ENCODE data around the gene SLITRK3.

SLITRK3 gene, protein sequence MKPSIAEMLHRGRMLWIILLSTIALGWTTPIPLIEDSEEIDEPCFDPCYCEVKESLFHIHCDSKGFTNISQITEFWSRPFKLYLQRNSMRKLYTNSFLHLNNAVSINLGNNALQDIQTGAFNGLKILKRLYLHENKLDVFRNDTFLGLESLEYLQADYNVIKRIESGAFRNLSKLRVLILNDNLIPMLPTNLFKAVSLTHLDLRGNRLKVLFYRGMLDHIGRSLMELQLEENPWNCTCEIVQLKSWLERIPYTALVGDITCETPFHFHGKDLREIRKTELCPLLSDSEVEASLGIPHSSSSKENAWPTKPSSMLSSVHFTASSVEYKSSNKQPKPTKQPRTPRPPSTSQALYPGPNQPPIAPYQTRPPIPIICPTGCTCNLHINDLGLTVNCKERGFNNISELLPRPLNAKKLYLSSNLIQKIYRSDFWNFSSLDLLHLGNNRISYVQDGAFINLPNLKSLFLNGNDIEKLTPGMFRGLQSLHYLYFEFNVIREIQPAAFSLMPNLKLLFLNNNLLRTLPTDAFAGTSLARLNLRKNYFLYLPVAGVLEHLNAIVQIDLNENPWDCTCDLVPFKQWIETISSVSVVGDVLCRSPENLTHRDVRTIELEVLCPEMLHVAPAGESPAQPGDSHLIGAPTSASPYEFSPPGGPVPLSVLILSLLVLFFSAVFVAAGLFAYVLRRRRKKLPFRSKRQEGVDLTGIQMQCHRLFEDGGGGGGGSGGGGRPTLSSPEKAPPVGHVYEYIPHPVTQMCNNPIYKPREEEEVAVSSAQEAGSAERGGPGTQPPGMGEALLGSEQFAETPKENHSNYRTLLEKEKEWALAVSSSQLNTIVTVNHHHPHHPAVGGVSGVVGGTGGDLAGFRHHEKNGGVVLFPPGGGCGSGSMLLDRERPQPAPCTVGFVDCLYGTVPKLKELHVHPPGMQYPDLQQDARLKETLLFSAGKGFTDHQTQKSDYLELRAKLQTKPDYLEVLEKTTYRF

DNA sequence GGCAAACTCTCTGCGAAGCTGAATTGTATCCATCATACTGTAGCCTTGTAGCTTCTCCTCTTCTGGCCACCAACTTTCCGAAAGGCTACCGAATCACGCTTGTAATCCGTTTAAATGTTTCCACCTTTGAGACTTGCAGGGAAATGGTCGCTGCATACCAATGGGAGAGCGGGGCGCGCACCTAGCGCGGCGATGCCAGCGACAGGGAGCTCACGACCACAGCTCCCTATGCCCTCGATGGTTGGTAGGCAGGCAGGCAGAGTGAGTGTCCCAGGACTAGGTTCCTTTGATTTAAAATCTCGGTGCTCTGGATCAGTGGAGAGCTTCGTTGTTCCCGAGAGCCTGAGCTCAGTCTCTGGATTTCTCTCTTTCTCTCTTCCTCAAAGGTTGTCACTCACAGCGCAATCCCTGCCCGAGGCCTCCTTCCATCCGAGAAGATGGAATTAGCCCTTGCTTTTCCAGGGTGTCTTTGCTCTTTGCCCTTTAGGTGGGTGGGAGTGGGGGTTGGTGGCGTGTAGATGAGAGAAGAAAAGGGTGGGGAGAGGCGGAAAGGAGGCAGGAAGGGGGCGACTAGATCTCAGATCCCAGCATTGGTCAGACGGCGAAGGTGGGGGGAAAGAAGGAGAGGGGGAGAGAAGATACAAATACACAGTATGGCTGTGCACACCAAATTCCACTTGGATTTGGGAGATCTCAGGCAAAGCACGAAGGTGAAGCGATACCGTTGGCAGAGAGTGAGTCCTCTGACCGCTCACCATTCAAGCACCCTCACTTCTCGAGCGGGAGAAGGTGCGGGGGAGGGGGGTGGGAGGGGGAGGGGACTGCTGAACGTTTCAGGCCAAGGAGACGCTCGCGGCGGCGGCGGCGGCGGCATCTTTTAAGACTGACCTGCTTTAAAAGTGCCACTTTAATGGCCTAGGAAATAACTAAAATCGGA is at the start of gene SLITRK3:
SLITRK3 (minus strand) TSS at position 745 of the 937 bp plus-strand sequence. CDS start 5,554 bp downstream, outside the sequence.
- no peak for DNase-seq

DNA sequence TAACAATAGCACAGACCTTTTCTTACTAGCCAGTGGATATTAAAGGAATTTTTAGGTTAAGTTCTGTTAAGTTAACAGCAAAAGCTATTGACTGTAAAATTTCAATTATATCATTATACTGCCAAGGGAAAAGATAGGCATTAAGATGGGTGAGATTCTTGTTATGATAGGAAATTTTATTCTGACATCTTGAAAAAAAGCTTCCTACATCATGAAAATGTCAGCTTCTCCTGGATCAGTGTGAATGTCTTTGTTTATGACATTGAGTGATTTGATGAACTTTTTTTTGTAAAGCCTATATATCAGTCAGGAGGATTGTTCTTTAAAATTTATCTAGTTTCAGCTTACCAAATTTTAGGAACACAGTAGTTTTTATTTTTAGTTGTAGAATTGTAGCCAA is 47.4 kb upstream of the SLITRK3 start:
- no peak for DNase-seq

DNA sequence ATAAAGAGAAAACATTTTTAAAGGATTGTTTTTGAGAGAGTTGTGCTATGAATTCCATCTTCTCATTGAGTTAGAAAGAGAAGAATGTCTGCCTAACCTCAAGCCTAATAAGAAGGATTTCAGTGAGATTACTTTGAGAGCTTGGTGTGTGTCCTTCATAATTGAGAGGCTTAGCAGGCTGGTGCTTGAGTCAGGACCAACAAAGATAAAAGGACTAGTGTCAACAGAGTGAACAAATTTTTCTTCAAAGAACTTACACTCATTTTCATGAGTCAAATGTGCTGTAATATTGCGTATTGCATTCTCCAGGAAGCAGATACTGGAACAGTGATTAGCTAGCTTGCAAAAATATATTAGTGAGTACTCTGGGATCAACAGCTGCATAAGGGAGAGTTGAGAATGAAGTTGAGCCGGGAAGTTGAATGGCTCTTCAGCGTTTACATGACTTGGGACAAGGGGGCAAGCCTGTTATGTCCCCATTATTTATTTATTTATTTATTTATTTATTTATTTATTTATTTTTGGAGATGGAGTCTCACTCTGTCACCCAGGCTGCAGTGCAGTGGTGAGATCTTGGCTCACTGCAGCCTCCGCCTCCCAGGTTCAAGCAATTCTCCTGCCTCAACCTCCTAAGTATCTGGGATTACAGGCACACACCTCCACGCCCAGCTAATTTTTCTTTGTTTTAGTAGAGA is 37.5 kb upstream of the SLITRK3 start:
- DNase-seq: no peak

DNA sequence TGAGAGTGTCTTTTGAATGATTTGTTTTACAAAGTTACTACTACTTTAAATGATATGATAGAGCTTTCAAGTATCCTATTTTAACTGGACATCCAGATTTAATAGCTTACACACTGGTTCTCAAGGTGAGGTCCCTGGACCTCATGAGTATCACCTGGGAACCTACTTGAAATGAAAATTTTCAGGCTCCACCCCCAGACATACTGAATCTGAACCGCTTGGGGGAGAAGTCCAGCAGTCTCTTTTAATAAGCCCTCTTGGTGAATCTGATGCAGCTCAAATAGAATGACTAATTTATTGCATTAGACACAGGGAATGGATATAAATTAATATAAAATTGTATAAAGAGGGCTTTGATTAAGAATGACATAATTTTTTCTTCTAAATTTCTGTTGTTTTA is 29.4 kb upstream of the SLITRK3 start:
- no peak for DNase-seq

DNA sequence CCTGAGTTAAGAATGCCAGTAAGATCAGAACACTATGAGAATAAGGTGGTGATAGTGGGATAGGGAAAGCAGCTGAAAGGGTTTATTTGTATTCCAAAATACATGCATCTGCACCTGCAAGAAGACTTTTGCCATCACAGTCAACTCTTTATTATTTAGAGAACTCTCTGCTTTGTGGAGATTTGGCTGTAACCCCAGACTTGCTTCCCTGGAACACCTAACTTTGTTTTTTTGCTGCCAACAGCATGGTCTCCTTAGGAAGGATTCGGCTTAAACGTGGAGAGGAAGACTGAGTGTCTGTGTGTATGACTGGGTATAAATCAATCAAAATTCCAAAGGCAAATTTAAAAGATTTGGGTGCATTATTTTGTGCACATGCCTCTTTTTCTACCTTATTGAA is 21.6 kb upstream of the SLITRK3 start:
- no peak for DNase-seq

DNA sequence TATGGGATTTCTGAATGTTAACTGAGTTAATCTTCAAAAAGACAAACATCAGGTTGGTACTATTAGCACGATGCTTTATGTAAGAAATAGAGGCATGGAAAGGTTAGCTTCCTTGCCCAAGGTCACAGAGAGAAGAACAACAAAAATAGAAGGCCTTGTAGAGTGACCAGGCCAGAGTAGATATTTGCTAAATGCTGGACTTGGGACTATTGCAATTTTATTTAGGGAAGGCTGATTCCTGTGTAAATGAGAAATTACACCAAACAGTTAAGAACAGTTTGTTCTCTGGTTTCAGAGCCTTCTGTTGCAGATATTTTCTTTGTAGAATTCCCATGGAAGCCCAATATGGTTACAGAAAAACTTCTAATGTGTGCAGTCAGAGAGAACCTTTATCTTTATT is 16.4 kb upstream of the SLITRK3 start:
- DNase-seq: no peak

DNA sequence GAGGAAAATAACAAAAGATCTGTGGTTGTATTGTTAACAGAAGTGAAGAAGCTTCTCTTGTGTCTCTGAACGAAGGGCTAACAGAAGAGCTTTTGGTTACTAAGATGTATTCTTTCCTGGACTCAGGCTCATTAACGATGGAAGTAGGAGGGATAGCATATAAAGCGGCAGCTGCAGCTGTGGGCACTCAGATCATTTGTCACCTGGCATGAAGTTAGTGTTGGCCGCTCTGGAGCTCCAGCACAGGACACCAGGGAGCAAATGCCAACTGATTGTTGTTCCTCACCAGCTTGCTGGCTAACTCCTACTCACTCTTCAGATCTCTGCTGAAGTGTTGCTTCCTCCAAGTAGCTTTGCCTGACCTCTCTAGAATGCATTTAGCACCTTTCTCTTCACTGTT is 15.5 kb upstream of the SLITRK3 start:
- DNase-seq: no peak

DNA sequence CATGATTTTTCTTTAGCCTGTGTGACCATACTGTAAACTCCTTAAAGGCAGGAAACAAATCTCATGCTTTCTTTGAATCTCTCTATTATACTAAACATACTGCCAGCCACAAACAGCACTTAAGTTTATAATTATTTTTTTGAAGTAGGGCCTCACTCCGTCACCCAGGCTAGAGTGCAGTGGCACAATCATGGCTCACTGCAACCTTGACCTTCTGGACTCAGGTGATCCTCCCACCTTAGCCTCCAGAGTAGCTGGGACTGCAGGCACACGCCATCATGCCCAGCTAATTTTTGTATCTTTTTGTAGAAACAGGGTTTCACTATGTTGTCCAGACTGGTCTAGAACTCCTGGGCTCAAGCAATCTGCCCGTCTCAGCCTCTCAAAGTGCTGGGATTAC is 14.5 kb upstream of the SLITRK3 start:
- no peak for DNase-seq

DNA sequence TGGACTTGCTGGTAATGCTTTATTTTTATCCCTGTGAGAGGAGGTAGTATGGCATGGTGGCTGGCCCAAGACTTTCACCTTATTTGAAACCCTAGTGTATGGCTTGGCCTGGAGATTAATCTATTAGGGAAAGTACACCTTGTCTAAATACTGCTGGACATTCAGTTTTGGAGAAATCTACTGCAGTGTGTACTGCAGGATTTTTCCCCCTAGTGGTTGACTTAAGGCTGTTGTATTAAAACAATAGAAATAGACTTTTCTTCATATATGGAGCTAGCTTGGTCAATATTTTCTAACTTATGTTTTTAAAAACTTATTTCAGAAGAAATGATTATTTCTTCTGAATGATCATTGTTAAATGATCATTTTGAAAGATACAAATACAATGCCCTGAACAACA is 13.9 kb upstream of the SLITRK3 start:
- DNase-seq: peak; percentile 45 to 55

DNA sequence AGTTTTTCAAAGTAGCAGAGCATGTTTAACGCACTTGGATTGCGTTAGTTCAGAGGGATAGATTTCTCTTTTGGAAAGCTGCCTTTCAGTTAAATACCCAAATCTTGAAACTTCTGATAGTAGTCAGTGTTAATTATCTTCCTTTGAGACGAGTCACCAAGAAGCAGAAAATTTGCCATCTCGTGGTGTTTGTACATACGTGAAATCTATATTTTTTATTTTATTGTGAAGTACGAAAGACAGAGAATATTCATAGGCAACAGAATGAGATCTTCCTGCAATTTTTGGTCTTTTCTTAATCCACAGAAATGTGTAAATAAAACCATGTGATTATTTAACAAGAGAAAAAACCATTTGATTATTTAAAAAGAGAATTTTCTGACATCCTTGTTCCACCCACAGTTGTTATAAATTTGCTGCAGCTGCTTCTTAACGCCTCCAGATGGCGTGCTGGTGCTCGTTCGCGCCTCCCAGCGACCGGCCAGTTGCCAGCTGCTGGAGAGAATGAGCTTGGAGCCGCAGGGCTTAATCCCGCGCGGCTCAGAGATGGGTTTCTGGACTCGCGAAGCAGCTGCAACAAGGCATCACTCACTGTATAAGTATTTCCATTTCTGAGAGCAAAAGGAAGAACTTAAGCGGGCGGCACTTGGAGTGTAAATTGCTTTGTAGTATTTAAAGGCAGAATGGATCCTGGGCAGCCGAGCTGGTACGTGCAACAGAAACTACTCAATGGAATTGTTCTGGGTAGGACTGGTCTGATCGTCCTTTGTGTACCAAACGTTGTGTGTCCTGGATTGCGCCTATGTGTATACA is 10.5 kb upstream of the SLITRK3 start:
- DNase-seq: peak; percentile 79 to 84

DNA sequence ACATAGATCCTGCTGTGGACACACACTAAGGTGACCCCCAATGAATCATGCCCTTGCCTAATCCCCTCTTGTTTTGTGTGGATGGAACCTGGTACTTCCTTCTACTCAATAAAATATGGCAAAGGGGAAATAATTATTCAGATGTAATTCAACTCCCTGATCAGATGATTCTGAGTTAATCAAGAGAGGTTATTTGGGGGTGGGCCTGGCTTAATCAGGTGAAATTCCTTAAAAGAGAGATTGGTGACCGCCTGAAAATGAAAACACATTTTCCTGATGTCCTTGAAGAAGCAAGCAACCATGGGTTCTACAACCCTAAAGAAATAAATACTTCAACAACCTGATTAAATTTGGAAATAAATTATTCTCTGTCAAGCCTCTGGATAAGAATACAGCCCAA is 8.3 kb upstream of the SLITRK3 start:
- no peak for DNase-seq

DNA sequence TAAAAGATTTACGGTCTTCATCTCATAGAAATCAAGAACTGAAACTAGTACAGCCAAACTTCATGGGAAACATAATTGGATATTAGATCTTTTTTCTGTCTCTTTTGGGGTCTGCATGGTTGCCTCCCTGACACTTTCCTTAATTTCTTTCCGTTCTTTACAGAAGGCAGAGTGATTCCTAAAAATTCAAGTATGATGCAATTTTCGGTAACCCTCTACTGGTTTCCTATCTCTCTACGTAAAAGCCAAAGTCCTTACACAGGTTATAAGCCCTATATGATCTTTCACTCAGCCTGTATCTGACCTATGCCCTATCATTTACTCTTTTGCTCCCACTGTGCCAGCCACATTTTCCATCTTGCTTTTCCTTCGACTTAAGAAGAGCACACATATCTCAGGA is 6.8 kb upstream of the SLITRK3 start:
- no peak for DNase-seq

DNA sequence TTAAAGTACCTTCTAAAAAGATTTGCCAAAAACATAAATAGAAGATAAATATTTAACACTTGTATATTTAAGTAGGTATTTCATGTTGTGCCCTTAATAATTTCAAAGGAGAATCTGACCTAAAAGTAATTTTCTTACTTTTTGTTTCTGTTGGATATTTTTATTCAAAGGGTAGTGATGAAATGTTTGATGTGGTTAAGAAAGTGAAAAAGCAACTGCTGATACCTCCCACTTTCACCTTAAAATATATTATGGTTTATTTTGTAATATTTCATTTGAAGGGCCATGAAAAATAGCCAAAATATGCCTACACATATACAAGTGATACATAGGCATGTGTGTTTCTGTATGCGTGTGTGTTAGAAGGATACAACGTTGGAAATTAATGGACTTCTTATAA is 5.8 kb upstream of the SLITRK3 start:
- no peak for DNase-seq

DNA sequence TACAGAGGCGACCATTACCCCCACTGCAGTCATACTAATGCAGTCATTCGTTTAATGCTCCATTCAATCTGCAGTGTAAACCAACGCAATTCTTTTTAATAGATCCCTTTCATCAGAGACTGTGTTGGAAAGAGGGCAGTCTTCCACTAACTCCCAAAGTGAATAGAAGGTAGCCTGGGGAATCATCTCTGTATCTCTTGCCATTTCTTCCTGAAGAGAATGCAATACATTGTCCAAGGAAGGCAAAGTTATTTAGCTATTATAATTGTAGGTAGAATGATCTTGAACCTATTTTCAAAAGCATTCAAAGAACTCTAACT is 1.3 kb upstream of the SLITRK3 start:
- no peak for DNase-seq

DNA sequence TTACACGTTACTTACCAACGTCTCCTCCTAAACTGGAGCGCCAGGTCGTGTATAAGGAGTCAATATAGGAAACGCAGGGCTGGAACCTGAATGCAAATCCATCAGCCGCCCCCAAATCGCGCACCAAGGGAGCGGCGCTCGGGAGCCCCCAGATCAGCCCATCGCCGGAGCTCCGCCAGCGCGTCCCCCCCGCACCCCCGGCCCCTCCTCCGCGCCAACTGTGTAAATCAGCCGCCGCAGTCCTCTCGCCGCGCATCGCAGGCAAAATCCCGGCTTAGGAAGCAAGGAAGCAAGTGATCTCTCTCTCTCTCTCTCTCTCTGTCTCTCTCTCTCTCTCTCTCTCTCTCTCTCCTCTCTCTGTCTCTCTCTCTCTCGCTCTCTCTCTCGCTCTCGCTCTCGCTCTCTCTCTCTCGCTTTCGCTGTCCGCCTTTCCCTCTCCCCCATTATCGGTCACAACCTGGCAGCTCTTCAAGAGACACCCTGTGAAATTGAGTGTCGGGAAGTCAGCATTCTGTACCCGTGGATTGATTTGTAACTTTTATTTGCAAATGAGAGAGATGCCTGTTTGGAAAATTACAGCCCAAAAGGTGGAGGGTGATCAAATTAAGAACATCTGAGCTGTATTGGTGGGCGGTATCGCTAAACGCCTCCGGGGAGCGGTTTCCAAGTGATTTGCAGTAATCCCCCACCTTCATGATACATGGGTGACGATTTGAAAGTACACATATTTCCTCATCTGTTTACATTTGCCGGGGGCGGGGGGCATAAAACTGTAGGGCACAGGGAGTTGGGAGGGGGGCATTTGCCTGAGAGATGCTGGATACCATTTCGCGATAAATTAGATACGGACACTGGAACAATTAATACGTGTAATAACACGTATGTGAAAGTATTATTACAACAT is 645 bp upstream of the SLITRK3 start:
- no peak for DNase-seq

DNA sequence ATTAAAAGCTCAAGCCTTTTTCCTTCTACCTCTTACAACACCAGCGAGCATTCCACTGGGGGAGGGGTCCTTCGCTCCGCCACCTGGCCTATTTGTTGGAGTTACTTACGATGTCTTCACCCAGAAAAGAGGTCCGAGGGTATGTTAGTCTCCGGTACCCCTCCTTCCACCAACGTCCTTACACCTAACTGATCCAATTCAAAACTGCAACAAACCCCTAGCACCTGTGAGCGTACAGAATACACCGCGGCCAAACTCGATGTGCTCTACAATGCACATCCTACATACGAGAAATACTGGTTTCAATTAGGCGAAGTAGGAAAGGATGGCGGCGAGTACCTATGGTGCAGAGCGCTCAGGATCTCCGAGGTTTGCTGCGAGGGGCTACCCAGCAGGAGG is 944 bp downstream of the SLITRK3 start:
- no peak for DNase-seq

DNA sequence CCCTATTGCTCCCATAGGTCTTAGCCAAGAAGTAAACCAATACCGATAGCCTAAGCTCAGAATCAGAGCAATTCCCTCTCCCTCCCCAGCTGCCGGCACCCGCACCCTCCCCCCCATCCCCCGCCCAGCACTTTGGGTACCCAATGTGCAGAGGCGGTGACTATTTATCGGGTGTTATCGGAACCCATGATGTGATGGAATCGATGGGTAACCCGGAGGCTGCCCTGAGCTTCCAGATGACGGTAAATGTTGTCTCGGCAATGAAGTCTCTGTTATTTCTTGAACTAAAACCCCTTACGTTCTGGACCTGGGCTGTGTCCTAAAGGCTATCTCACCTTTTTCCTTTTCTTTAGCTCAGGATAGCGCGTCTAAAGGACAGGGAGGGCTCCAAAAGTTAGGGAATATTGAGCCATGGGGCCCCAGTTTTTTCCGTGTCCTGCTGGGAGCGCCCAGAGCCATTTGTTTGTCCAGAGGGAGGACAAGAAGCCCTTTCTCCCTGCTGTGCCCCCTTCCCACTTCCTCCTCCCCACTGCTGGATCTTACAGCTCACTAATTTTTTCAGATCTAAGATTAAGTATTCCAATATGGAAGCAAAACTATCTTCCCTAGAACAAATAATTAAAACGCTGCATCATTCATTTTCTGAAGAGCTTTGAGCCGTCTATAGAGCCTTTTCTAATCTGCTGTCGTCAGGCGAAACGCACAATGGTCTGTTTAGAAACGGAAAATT is 1.5 kb downstream of the SLITRK3 start:
- DNase-seq: no peak

DNA sequence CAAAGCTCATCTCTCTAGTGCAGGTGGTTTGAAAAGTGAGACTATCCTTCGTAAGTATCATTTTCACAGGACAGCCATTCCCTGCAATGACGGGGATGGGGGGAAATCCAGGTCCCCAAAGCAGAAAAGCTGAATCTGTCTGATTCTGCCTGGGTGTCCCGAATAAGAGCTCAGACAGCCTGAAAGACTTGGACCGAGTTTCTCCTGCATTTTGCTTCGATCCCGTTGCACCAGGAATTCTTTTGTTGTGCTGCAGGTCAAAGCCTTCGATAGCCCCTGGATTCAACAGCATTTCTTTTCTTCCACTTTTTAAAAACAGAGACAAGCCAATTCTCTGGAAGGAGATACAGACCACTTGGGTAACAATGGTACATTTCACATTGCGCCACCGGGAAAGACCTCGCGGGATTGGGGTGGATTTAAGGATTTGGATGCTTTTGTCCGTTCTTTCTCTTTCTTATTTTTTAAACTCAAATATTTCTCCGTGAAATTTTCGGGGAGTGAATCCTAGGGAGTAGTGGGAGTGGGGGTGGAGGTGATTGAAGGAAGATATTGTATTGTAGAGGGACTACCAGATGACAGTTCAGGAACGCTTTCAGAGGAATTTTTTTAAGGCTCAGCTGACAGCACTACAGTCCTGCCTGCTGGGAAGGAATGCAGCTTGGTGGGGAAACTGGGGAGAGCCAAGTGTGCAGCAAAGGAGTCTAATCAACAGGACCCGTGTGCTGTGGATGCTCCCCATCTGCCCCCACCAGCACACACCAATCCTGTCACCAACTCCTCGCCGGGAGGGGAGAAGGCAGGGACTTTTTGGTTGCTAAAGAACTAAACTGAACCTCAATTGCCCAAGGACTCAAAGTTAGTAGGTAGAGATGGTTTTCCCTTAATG is 2.6 kb downstream of the SLITRK3 start:
- DNase-seq: no peak

All from Kasumi-1 (cell line).